NAMALWA (cell line): ENCODE results near the gene ALOX15.
"Not testable (repeated sequence)": the region's sequence is repeated elsewhere in the genome, so short reads cannot be mapped to it uniquely, and the experiment has no call there.

ENCODE experiments used
- DNase-seq: peaks from one replicate; pipeline ENCODE4 v3.0.0-alpha.2; 2015; ENCODE audit warnings: low spot score

The ALOX15 gene

GRCh38 chr17:4617590-4618351 lies 23.7 kb downstream of the ALOX15 start:
- DNase-seq, result no peak

DNA sequence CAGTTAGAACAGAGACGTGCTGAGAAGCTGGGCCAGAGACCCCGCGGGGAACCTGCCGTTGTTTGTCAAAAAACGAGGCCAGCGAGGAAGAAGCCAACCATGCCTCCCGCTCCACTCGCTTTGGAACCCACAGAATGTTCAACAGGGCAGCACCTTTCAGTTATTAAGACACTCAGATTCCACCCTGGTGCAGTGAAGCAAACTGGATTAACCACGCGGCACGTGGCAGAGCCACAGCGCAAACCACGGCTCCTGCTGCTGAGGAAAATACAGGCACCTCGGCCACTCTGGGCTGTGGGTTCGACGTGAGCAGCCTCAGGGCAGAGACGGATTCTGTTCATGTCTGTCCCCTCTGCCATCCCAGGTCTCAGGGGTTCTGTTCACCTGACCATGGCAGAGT lies 24.4 kb downstream of the ALOX15 start:
- no peak for DNase-seq

DNA sequence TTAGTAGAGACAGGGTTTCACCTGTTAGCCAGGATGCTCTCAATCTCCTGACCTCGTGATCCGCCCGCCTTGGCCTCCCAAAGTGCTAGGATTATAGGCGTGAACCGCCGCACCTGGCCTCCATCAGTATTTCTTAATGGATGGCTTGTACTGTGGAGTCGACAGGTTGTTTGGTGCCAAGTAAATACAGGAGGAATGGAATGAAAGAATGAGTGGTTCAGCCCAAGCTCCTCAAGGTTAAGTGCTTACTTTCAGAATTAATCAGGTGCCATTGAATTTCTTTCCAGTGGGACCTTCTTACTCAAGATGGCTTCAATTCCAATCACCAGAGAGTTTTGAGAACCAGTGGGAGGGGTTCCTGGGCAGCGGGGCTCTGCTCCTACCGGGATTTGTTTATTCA lies 25.0 kb downstream of the ALOX15 start:
- DNase-seq, result no peak

DNA sequence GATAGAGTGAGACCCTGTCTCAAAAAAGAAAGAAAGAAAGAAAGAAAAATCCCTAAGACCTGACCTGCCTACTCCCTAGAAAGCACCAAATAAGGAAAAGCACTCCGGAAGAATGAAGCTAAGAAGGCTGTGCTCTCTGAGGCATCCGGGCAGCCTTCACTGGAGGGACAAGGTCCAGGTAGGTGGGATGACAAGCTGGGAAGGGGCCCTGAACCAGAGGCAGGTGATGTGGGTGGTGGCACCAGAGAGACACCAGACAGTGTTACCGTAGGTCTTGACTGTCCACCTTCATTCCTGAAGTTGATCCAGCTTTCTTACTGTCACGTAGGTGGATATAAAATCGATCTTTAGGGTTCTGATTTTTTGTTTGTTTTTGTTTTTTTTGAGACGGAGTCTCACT lies 30.8 kb downstream of the ALOX15 start:
- DNase-seq, result no peak

DNA sequence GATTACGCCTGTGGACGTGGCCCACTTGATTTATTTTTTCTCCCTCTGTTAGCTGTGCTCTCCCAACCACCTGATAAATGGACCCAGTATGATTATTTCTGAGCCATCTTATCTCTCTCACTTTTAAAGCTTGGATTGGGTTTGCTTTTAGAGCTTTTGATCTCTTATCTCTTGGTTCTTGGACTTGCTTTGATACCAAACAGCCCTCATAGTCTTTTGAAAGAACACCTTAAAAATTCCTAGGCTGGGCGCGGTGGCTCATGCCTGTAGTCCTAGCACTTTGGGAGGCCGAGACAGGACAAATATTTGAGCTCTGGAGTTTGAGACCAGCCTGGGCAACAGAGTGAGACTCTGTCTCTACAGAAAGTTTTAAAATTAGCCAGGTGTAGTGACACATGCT lies 31.3 kb downstream of the ALOX15 start:
- DNase-seq, result no peak

- no peak for DNase-seq
Observed at GRCh38 chr17:4609761-4610160, 31.7 kb downstream of the ALOX15 start.

DNA sequence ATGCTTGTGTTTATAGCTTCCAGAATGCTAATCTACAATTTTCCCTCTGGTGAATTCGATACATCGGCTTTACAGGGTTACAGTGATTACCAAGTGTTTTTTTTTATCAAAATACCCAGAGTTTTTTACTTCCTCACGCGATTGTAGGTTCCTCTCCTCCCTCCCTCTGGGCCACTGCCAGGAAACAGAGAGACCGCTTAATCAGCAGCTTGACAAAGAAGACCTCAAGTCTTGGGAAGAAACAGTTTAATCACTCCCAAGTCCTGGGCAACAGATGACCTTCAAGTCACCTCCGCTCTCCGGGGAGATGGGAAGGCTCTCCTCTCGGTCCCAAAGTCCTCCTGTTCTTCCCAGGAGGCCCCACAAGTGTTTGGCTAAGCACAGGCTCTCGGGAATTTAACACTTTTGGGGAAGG lies 33.7 kb downstream of the ALOX15 start:
- DNase-seq, result no peak

DNA sequence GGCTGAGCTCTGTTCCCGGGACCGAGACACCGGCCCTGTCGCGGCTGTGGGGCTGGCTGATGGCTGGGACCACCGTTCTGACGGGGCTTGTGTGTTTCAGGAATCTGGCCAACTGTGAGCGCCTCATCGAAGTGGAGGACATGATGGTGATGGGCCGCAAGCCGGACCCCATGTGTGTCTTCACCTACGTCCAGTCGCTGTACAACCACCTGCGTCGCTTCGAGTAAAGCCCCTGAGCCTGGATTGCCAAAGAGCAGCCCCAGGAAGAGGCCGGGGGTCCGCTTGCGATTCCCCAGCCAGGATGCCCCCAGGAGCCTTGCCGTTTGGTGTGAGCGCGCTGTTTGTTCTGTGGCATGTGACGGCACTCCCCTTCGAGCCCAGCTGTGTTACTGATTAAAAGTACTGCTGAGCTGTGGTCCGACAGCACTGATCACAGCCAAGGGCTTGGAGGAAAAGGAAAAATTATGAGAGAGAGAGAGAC lies 34.2 kb downstream of the ALOX15 start:
- DNase-seq, result no peak

DNA sequence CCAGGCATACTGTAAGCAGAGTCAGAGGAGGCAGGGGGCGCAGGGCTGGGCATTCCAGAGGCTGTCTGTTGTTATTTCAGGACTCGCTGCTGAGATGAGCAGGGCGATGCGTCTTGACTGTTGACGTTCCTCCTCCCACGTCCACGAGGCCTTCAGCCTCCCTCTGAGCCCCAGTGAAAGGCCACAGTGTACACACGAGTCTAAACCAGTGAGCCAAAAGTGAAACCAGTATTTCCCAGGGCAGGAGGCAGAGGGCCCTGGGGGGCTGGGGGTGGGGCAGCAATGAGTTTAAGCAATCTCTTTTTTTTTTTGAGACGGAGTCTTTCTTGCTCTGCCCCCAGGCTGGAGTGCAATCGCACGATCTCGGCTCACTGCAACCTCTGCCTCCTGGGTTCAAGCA lies 35.7 kb downstream of the ALOX15 start:
- no peak for DNase-seq

GRCh38 chr17:4604736-4605135 lies 36.7 kb downstream of the ALOX15 start:
- DNase-seq, result not testable (repeated sequence)

DNA sequence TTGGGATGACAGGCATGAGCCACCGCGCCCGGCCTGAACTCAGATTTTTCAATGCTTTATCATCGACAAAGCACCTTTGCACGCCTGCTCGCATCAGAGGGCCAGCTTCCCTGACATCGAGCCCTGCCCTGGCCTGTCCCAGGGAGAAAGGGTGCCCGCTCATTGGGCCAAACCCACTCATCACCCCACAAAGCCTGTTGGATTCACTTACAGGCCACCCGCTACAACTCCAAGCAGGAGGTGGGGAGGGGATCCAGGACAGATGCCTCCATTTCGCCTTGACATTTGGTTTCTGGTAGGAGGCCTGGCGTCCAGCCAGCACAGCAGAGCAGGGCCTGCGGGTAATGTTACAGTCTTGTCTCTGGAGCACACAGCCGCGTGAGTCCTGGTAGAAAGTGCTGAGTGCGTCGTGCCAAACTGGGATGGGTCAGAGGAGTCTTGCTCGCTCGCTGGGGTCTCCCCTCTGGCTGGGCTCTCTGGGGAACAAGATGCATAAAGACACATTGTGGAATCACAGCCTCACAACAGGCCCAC lies 37.3 kb downstream of the ALOX15 start:
- DNase-seq, result no peak

GRCh38 chr17:4602041-4602440 lies 39.4 kb downstream of the ALOX15 start:
- DNase-seq, result no peak

GRCh38 chr17:4601326-4601725 lies 40.2 kb downstream of the ALOX15 start:
- DNase-seq, result no peak

DNA sequence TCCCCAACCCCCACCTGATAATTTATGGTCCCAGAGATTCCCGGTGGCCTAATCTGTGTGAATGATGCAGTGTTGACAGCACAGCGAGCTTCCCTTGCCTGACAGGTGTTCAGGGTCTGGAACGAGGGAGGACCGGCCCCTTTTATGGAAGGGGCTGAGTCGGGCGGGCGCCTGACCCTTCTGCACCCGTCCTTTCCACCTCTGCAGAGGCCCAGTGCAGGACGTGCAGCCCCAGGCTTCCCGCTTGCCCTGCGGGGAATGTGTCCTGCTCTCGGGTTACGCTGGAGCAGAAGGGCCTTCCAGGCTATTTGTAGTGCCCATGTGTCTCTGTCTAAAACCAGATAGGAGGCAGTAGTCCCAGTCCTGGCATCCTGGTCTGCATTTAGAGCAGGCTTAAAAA lies 40.9 kb downstream of the ALOX15 start:
- no peak for DNase-seq

DNA sequence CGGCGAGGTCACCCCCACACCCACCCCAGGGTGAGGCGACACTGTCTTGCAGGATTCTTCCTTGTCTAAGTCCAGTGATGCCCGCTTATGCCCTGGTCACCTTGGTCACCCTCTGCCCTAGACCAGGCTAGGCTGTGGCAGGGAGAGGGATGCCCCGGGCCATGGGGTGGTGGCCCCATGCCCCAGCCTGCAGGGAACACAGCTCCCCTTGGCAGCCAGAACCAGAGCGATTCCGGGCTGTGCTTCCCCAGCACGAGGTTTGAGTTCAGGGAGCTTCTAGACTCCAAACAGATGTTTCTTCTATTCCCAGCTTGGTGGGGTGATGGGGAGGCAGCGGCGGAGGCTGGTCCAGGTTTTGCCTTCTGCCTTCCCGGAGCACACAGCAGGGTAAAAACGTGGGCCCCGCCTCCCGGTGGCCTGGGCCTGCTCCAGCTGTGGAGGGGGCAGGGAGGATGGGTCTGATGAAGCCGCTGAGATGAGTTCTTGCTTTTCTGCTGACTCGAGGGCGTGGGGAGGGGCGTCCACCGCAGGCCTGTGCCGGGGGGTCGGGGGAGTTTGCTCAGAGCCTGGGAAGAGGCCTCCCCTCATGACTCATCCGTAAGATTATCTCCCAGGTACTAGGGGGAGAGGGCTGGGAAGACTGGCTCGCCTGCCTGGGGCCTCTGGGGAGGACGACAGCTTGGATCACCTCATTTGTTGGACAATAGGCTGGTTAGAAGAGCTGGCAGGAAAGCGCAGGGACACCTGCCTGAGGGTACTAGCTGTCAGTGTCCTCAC lies 41.8 kb downstream of the ALOX15 start:
- no peak for DNase-seq

- DNase-seq, result no peak
Observed at GRCh38 chr17:4598776-4599504, 42.5 kb downstream of the ALOX15 start.

- no peak for DNase-seq
Observed at GRCh38 chr17:4597975-4598374, 43.5 kb downstream of the ALOX15 start.

GRCh38 chr17:4596636-4597380 lies 44.7 kb downstream of the ALOX15 start:
- DNase-seq, result no peak

- DNase-seq, result not testable (repeated sequence)
Observed at GRCh38 chr17:4595685-4596342, 45.7 kb downstream of the ALOX15 start.

DNA sequence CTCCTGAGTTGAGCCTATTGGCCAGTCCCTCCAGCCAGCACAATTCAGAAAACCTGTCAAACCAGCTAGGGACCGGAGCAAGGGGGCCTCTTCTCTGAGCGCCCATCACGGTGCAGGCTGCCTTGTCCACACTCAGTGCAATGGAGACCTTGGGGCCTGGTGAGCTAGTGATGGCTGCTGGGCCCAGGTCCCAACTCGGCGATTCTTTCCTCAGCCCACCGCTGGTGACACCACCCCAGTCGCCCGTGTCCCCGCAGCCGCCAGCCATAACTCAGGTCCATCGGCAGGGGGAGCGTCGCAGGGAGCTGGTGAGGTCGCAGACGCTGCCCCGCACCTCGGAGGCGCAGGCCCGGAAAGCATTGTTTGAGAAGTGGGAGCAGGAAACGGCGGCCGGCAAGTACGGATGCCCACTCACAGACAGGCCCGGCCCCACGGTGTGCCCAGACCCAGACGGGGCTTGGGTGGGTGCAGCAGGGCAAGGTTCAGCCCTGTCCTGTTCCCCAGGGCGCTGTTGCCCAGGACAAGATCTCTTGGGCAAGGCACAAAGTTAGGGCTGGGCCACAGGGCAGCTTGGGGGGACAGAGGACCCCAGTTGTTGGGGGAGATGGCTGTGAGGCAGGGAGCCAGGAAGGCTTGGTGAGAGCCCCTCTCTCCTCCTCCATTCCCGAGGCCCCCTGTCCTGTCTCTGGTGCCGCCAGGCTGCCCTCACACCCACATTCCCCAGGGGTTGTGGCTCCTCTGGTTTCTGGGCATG lies 46.4 kb downstream of the ALOX15 start:
- DNase-seq, result no peak
